Endothelial cell of umbilical vein (primary cell): Measurements from ENCODE around the gene KRT84. TPM values are rescaled to one million over a fixed set of nuclear protein-coding genes. Genes with fewer than 3 reads are reported as not detected.

Source experiments
- BruUV-seq: library from RNA; stranded (reverse); fragments of 400-500 nt; replicated peaks from 2 replicates; lab custom pipeline; 2021; lab: Mats Ljungman, UMichigan
- CTCF ChIA-PET: fragments of 300-600, 350-600 bp; sonication (Branson Sonifier 250); formaldehyde crosslinking; loops from one replicate; lab custom pipeline; 2021; ENCODE audit warnings: antibody characterized with exemption, inconsistent platforms; lab: Charles Lee
- POLR2A ChIA-PET: fragments of 300-600, 350-600 bp; sonication (Branson Sonifier 250); formaldehyde crosslinking; loops from one replicate; lab custom pipeline; 2021; ENCODE audit warnings: antibody characterized with exemption, inconsistent platforms; lab: Charles Lee
- DNase-seq: peaks from one replicate; pipeline ENCODE4 v3.0.0-alpha.2; 2011; ENCODE audit warnings: low read depth, low spot score
- FAIRE-seq: peaks from 2 replicates; lab custom pipeline; 2011; peaks lifted over from hg19 to GRCh38; lab: Jason Lieb, UNC
- H2AFZ ChIP-seq: 2 replicates; pipeline ENCODE4 v1.6.0; 2012; ENCODE audit warnings: low read depth, low read length, control low read depth, inconsistent platforms
- H3K27ac ChIP-seq: 2 replicates; pipeline ENCODE4 v1.5.1; 2011; ENCODE audit warnings: low read depth, mild to moderate bottlenecking, control low read depth, low read length, moderate library complexity; ENCODE audit not compliant: insufficient read depth
- H3K27me3 ChIP-seq, 2 experiments: 2 replicates each; pipeline versions ENCODE4 v1.6.0 to v1.6.1; 2011; ENCODE audit warnings: low read length in 2 of 2, mixed read lengths in 1 of 2; ENCODE audit not compliant: control insufficient read depth in 2 of 2, insufficient read depth in 2 of 2
- H3K36me3 ChIP-seq, 2 experiments: 2 replicates in 1 of 2; 3 replicates in 1 of 2; pipeline ENCODE4 v1.5.1; 2011; ENCODE audit warnings: low read length in 2 of 2, mild to moderate bottlenecking in 1 of 2, moderate library complexity in 1 of 2; ENCODE audit not compliant: control insufficient read depth in 2 of 2, insufficient read depth in 2 of 2; ENCODE audit errors: extremely low read depth in 1 of 2
- H3K4me1 ChIP-seq: 3 replicates; pipeline ENCODE4 v1.5.1; 2011; ENCODE audit warnings: mild to moderate bottlenecking, low read length; ENCODE audit not compliant: control insufficient read depth, insufficient read depth; ENCODE audit errors: extremely low read depth
- H3K4me2 ChIP-seq: 2 replicates; pipeline ENCODE4 v1.6.1; 2011; ENCODE audit warnings: low read length, control low read depth, mixed read lengths; ENCODE audit not compliant: insufficient read depth
- H3K4me3 ChIP-seq, 3 experiments: fragments of 200-600 bp in 1 of 3; sonication (generic), shearing (Covaris generic) in 1 of 3; replicated peaks in 1 of 3; 2 replicates each; pipeline ENCODE4 v1.5.1; 2011 to 2016; ENCODE audit warnings: control low read depth in 3 of 3, low read length in 3 of 3, mild to moderate bottlenecking in 2 of 3, inconsistent platforms in 1 of 3, low read depth in 1 of 3, moderate library complexity in 1 of 3; ENCODE audit not compliant: insufficient read depth in 1 of 3
- H3K79me2 ChIP-seq: 2 replicates; pipeline ENCODE4 v1.6.0; 2012; ENCODE audit warnings: low read length, inconsistent platforms; ENCODE audit not compliant: control insufficient read depth, insufficient read depth
- H3K9ac ChIP-seq: replicated peaks from 2 replicates; pipeline ENCODE3; 2011; ENCODE audit warnings: low read length, control low read depth; ENCODE audit not compliant: insufficient read depth; ENCODE audit errors: extremely low read depth
- H3K9me1 ChIP-seq: replicated peaks from 3 replicates; pipeline ENCODE4 v1.6.0; 2011; ENCODE audit warnings: mild to moderate bottlenecking, low read length; ENCODE audit not compliant: control insufficient read depth, insufficient read depth; ENCODE audit errors: extremely low read depth
- H3K9me3 ChIP-seq: replicated peaks from 2 replicates; pipeline ENCODE4 v1.5.1; 2012; ENCODE audit warnings: low read length, inconsistent platforms; ENCODE audit not compliant: control insufficient read depth, insufficient read depth
- H4K20me1 ChIP-seq: replicated peaks from 2 replicates; pipeline ENCODE3; 2011; ENCODE audit warnings: mild to moderate bottlenecking, low read length; ENCODE audit not compliant: control insufficient read depth, insufficient read depth; ENCODE audit errors: extremely low read depth
- FOS ChIP-seq: IDR thresholded peaks from 2 replicates; pipeline ENCODE4 v1.6.1; 2011; ENCODE audit warnings: mild to moderate bottlenecking, low read length, moderate library complexity, borderline replicate concordance; ENCODE audit not compliant: insufficient read depth
- JUN ChIP-seq: IDR thresholded peaks from 2 replicates; pipeline ENCODE4 v1.6.1; 2011; ENCODE audit warnings: borderline replicate concordance, low read depth; ENCODE audit not compliant: insufficient read length, insufficient read depth
- MYC ChIP-seq: IDR thresholded peaks from one replicate; pipeline ENCODE4 v1.6.1; 2011; ENCODE audit warnings: mild to moderate bottlenecking, low read depth, low read length
- dilution Hi-C: fragments of 300-500 bp; cut with MboI; formaldehyde crosslinking; loops from one replicate; pipeline ENCODE4 v1.15.0; 2019; ENCODE audit warnings: low sequenced_read_pairs; ENCODE audit not compliant: extremely low pct_ligation_motif_present
- intact Hi-C: fragments of 100-400 bp; cut with micrococcal nuclease; formaldehyde crosslinking; loops from one replicate; pipeline ENCODE4 v1.10.0; 2022
- polyA plus RNA-seq, 4 experiments: library from polyadenylated mRNA; depleted of rRNA in 3 of 4; stranded (reverse) in 3 of 4; unstranded in 1 of 4; fragments of >200 nt; gene quantifications; 2 replicates each; pipeline versions ENCODE4 v1.2.1 to v1.2.3, GENCODE V29; 2011 to 2012; ENCODE audit warnings: missing spikeins in 1 of 4
- total RNA-seq: library from RNA; stranded (reverse); gene quantifications from 2 replicates; pipeline ENCODE4 v1.2.3, GENCODE V29; 2021
- TF ChIP-seq, protein P1 (sequence below): IDR thresholded peaks from 2 replicates; pipeline ENCODE4 v1.6.1; 2011; ENCODE audit not compliant: insufficient read depth, insufficient read length
- TF ChIP-seq, protein P2 (sequence below), 2 donors: IDR thresholded peaks; 1 replicate in 1 of 2; 2 replicates in 1 of 2; pipeline ENCODE4 v1.5.1; 2011; ENCODE audit warnings: low read length in 2 of 2, mild to moderate bottlenecking in 2 of 2, moderate library complexity in 2 of 2, control low read depth in 1 of 2, inconsistent platforms in 1 of 2, low read depth in 1 of 2; ENCODE audit not compliant: insufficient read depth in 1 of 2; ENCODE audit errors: extremely low read depth in 1 of 2

The KRT84 gene
- total and polyA plus RNA-seq, 2 donors (not counting 3 experiments of a cell fraction or from before 2014, with no cell fraction given) = not detected

DNA sequence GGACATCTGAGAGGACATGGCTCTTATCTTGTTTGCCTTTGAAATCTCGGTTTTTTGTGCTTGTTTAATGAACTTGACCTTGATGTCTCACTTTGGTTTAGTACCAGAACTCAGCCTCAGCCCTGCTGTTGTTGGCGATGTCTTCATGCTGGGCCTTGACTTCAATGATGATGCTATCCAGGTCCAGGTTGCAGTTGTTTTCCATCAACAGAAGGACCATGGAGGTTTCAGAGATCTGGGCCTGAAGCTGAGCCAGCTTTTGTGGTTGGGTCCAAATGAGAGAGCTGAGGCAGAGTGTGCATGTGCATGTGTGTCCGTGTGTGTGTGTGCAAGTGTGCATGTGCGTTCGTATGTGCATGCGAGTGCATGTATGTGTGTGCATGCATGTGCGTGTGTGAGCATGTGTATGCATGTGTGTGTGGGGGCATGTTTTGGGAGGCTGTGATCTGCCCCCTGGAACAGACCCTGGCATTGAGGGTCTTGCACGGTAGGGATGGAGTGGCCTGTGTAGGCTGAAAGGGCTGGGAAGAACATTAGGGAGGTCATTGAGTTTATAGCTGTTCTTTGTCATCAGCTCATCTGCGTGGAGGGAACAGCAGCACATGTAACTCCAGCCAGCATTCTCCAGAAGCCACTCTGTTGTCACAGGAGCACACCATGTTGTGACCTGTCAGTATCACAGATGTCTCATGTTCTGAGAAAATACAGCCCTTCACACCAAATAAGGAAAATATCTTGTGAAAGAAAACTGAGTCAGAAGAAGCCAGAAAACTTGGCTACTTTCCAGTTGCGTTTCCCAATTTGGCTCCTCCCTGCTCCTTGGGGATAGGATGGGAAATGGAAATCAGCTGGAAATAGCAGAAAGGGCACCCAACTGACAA, 30.7 kb upstream of the KRT84 start:
- intact Hi-C loops (no loop called here), dilution Hi-C loops (no loop called here)
- ChIA-PET POLR2A (no interaction called here), CTCF (no interaction called here)
- Histone ChIP-seq H4K20me1 (no peaks in the 10 kb centered on the region), H2AFZ (no peak overlapping the region), H3K4me2 (no peak overlapping the region), H3K4me3 (no peak overlapping the region), H3K27ac (no peak overlapping the region), H3K9me3 (no peaks in the 10 kb centered on the region), H3K79me2 (no peaks in the 10 kb centered on the region), H3K36me3 (no peaks in the 10 kb centered on the region), H3K4me1 (no peaks in the 10 kb centered on the region), H3K27me3 (peaks cover 0 to 5% of the 10 kb centered on the region in 2 experiments), H3K9me1 (no peaks in the 10 kb centered on the region), H3K9ac (no peak overlapping the region)
- DNase-seq = no peak
- no peak for FAIRE-seq
- no TSS peak for BruUV-seq
- TF ChIP-seq, protein P1, sequence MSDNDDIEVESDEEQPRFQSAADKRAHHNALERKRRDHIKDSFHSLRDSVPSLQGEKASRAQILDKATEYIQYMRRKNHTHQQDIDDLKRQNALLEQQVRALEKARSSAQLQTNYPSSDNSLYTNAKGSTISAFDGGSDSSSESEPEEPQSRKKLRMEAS = no peak
- TF ChIP-seq, protein P2, sequence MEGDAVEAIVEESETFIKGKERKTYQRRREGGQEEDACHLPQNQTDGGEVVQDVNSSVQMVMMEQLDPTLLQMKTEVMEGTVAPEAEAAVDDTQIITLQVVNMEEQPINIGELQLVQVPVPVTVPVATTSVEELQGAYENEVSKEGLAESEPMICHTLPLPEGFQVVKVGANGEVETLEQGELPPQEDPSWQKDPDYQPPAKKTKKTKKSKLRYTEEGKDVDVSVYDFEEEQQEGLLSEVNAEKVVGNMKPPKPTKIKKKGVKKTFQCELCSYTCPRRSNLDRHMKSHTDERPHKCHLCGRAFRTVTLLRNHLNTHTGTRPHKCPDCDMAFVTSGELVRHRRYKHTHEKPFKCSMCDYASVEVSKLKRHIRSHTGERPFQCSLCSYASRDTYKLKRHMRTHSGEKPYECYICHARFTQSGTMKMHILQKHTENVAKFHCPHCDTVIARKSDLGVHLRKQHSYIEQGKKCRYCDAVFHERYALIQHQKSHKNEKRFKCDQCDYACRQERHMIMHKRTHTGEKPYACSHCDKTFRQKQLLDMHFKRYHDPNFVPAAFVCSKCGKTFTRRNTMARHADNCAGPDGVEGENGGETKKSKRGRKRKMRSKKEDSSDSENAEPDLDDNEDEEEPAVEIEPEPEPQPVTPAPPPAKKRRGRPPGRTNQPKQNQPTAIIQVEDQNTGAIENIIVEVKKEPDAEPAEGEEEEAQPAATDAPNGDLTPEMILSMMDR (IDR thresholded peaks at IDR 0.05; ENCODE audit: extremely low read depth in 1 of 2, insufficient read depth in 1 of 2, low read depth in 1 of 2, low read length in 2 of 2) = no peak
- TF ChIP-seq MYC (no peak), JUN (no peak), FOS (no peak)
